NCI-H1694 treated with DMSO at 0.1 percent for 48 hours (cell line): ENCODE results near the gene TAOK3.
"Not testable (repeated sequence)": the region's sequence is repeated elsewhere in the genome, so short reads cannot be mapped to it uniquely, and the experiment has no call there.

Experiments
- DNase-seq: peaks from one replicate; lab custom pipeline; 2025; lab: John Stamatoyannopoulos, UW

The TAOK3 gene

GRCh38 chr12:118373616-118374015 lies 909 bp upstream of the TAOK3 start:
- DNase-seq, result no peak

- DNase-seq, result no peak
Measured at GRCh38 chr12:118371321-118372282, 1.1 kb downstream of the TAOK3 start.

- DNase-seq, result no peak
Measured at GRCh38 chr12:118370601-118371000, 2.1 kb downstream of the TAOK3 start.

GRCh38 chr12:118368821-118369220 lies 3.9 kb downstream of the TAOK3 start:
- no peak for DNase-seq

- no peak for DNase-seq
Measured at GRCh38 chr12:118361889-118362288, 10.8 kb downstream of the TAOK3 start.

GRCh38 chr12:118361092-118361404 lies 11.7 kb downstream of the TAOK3 start:
- DNase-seq, result no peak

- DNase-seq, result no peak
Measured at GRCh38 chr12:118359541-118359915, 13.2 kb downstream of the TAOK3 start.

- no peak for DNase-seq
Measured at GRCh38 chr12:118358612-118359540, 13.8 kb downstream of the TAOK3 start.

GRCh38 chr12:118358008-118358359 lies 14.7 kb downstream of the TAOK3 start:
- no peak for DNase-seq

GRCh38 chr12:118357257-118358007 lies 15.3 kb downstream of the TAOK3 start:
- DNase-seq, result no peak

- no peak for DNase-seq
Measured at GRCh38 chr12:118356809-118357256, 15.9 kb downstream of the TAOK3 start.

GRCh38 chr12:118355843-118356242 lies 16.9 kb downstream of the TAOK3 start:
- DNase-seq, result no peak

GRCh38 chr12:118354903-118355302 lies 17.8 kb downstream of the TAOK3 start:
- no peak for DNase-seq

GRCh38 chr12:118354503-118354902 lies 18.2 kb downstream of the TAOK3 start:
- not testable (repeated sequence) for DNase-seq

GRCh38 chr12:118353721-118354120 lies 19.0 kb downstream of the TAOK3 start:
- no peak for DNase-seq

GRCh38 chr12:118350908-118351559 lies 21.7 kb downstream of the TAOK3 start:
- DNase-seq, result no peak

- DNase-seq, result no peak
Measured at GRCh38 chr12:118347916-118348315, 24.8 kb downstream of the TAOK3 start.

GRCh38 chr12:118346895-118347294 lies 25.8 kb downstream of the TAOK3 start:
- DNase-seq, result no peak

GRCh38 chr12:118345355-118345754 lies 27.4 kb downstream of the TAOK3 start:
- no peak for DNase-seq

- no peak for DNase-seq
Measured at GRCh38 chr12:118344829-118345228, 27.9 kb downstream of the TAOK3 start.

- no peak for DNase-seq
Measured at GRCh38 chr12:118342090-118342489, 30.6 kb downstream of the TAOK3 start.
